Liver (tissue), 9 donors: ENCODE measurements around the gene FAM118A. TPM values are rescaled to one million over a fixed set of nuclear protein-coding genes. Genes with fewer than 3 reads are reported as not detected.
"Not testable (repeated sequence)": the region's sequence is repeated elsewhere in the genome, so short reads cannot be mapped to it uniquely, and the experiment has no call there.

Experiments used
- DNase-seq: peaks from one replicate; pipeline ENCODE4 v3.0.0-alpha.2; 2017; ENCODE audit warnings: low spot score
- H3K27ac ChIP-seq, 2 donors: one replicate each; pipeline ENCODE4 v1.7.0; 2013; ENCODE audit warnings: inconsistent platforms in 2 of 2, low read length in 2 of 2, control low read depth in 1 of 2, low read depth in 1 of 2, mild to moderate bottlenecking in 1 of 2
- H3K27me3 ChIP-seq, 4 donors: one replicate each; pipeline versions ENCODE4 v1.6.1 to v1.7.0; 2013; ENCODE audit warnings: low read length in 3 of 4, inconsistent platforms in 1 of 4, mild to moderate bottlenecking in 1 of 4, moderate library complexity in 1 of 4; ENCODE audit not compliant: control insufficient read depth in 4 of 4, insufficient read depth in 4 of 4
- H3K36me3 ChIP-seq, 4 donors: one replicate each; pipeline versions ENCODE4 v1.6.1 to v1.7.0; 2013; ENCODE audit warnings: low read length in 3 of 4, mild to moderate bottlenecking in 3 of 4, low read depth in 1 of 4, moderate library complexity in 1 of 4; ENCODE audit not compliant: control insufficient read depth in 4 of 4, insufficient read depth in 3 of 4
- H3K4me1 ChIP-seq, 4 donors: one replicate each; pipeline versions ENCODE4 v1.6.1 to v1.7.0; 2013; ENCODE audit warnings: low read length in 3 of 4, mild to moderate bottlenecking in 3 of 4, moderate library complexity in 1 of 4; ENCODE audit not compliant: control insufficient read depth in 4 of 4, insufficient read depth in 4 of 4
- H3K4me3 ChIP-seq, 3 donors: one replicate each; pipeline versions ENCODE4 v1.6.1 to v1.7.0; 2013; ENCODE audit warnings: low read length in 3 of 3, control low read depth in 1 of 3, low read depth in 1 of 3, mild to moderate bottlenecking in 1 of 3
- H3K9ac ChIP-seq, 2 donors: one replicate each; pipeline ENCODE4 v1.7.0; 2013; ENCODE audit warnings: low read length in 2 of 2, mild to moderate bottlenecking in 2 of 2, moderate library complexity in 2 of 2, control low read depth in 1 of 2, low read depth in 1 of 2
- H3K9me3 ChIP-seq, 4 donors: one replicate each; pipeline versions ENCODE4 v1.6.1 to v1.7.0; 2013; ENCODE audit warnings: low read length in 3 of 4; ENCODE audit not compliant: control insufficient read depth in 4 of 4
- ATF3 ChIP-seq: IDR thresholded peaks from 2 replicates; pipeline ENCODE4 v1.6.1; 2016; ENCODE audit warnings: antibody characterized with exemption
- EGR1 ChIP-seq, 2 donors: IDR thresholded peaks; 2 replicates each; pipeline ENCODE4 v1.6.1; 2016 to 2018; ENCODE audit warnings: antibody characterized with exemption in 2 of 2, low read depth in 2 of 2
- FOXA1 ChIP-seq: IDR thresholded peaks from 2 replicates; pipeline ENCODE4 v1.6.1; 2016; ENCODE audit warnings: antibody characterized with exemption
- FOXA2 ChIP-seq: IDR thresholded peaks from 2 replicates; pipeline ENCODE4 v1.6.1; 2016; ENCODE audit warnings: antibody characterized with exemption
- GABPA ChIP-seq, 2 donors: IDR thresholded peaks in 1 of 2; conservative IDR thresholded peaks in 1 of 2; 2 replicates each; pipeline ENCODE4 v1.6.1; 2016; ENCODE audit warnings: antibody characterized with exemption in 2 of 2, mild to moderate bottlenecking in 1 of 2, moderate library complexity in 1 of 2
- HNF4A ChIP-seq, 2 donors: conservative IDR thresholded peaks; 2 replicates each; pipeline ENCODE4 v1.6.1; 2016; ENCODE audit warnings: antibody characterized with exemption in 2 of 2, mild to moderate bottlenecking in 2 of 2
- JUND ChIP-seq, 2 donors: IDR thresholded peaks; 2 replicates each; pipeline ENCODE4 v1.6.1; 2016; ENCODE audit warnings: antibody characterized with exemption in 2 of 2
- MAX ChIP-seq: IDR thresholded peaks from 2 replicates; pipeline ENCODE4 v1.6.1; 2016; ENCODE audit warnings: antibody characterized with exemption
- NR2F2 ChIP-seq: IDR thresholded peaks from 2 replicates; pipeline ENCODE4 v1.6.1; 2016; ENCODE audit warnings: antibody characterized with exemption
- RAD21 ChIP-seq, 2 donors: IDR thresholded peaks; 2 replicates each; pipeline ENCODE4 v1.6.1; 2016; ENCODE audit warnings: antibody characterized with exemption in 2 of 2, mild to moderate bottlenecking in 2 of 2
- YY1 ChIP-seq: IDR thresholded peaks from 2 replicates; pipeline ENCODE4 v1.6.1; 2016; ENCODE audit warnings: antibody characterized with exemption, mild to moderate bottlenecking
- ZBTB33 ChIP-seq: IDR thresholded peaks from 2 replicates; pipeline ENCODE4 v1.6.1; 2016; ENCODE audit warnings: antibody characterized with exemption
- WGBS: extraction: QIAGEN DNeasy Blood & Tissue Kit; methylation state at CpG from one replicate; pipeline ENCODE4 v1.1.7; 2013; 5-methylcytosine and 5-hydroxymethylcytosine counted together
- polyA plus RNA-seq, 2 donors: library from polyadenylated mRNA; stranded (reverse) in 1 of 2; unstranded in 1 of 2; fragments of 200-250 nt in 1 of 2; fragments of >200 nt in 1 of 2; fragmentation: Nextera tagmentation in 1 of 2; extraction: Ambion mirVana in 1 of 2; gene quantifications; one replicate each; pipeline versions ENCODE4 v1.2.1 to v1.2.3, GENCODE V29; 2013 to 2015
- total RNA-seq, 2 donors: library from RNA; depleted of rRNA; stranded (reverse); fragments of >200 nt; gene quantifications; one replicate each; pipeline ENCODE4 v1.2.3, GENCODE V29; 2014
- TF ChIP-seq, protein P1 (sequence below): IDR thresholded peaks from 2 replicates; pipeline ENCODE4 v1.6.1; 2016; ENCODE audit warnings: antibody characterized with exemption, mild to moderate bottlenecking
- donor health status: healthy.
- donor health status: healthy.
- donor health status: healthy.
- donor health status: healthy.
- donor health status: healthy.

FAM118A gene
- total and polyA plus RNA-seq, 4 donors: 4.7 to 36.0 (median 5.6) TPM

DNA sequence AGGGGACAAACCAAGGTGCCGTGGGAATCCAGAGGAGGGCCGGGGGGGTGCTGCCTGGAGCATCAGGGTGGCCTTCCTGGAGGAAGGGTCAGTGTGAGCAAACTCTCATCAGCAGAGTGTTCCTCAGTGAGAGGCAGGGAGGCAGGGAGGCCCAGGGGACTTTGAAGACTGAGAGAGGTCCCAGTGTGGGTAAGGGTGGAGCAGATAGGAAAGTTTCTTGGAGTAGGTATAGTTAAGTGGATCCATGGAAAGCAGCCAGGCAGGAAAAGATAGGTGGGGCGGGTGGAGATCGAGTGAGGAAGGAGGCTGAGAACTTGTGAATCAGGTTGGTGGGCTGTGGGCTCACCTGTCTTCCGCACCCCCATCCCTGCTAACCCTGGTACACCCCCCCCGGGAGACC lies 15.7 kb upstream of the FAM118A start:
- Histone ChIP-seq H3K4me3 (no peak overlapping the region), H3K4me1 (no peaks in the 10 kb centered on the region), H3K36me3 (no peaks in the 10 kb centered on the region), H3K9me3 (no peaks in the 10 kb centered on the region), H3K27ac (no peak overlapping the region), H3K27me3 (no peaks in the 10 kb centered on the region), H3K9ac (no peak overlapping the region)
- DNase-seq: no peak
- 81% methylated on average over 6 of the region's 6 CpGs for WGBS
- TF ChIP-seq RAD21 (IDR thresholded peaks at IDR 0.05) (no peak), JUND (IDR thresholded peaks at IDR 0.05) (no peak), YY1 (no peak), HNF4A (conservative IDR thresholded peaks at IDR 0.05) (no peak), ZBTB33 (no peak), NR2F2 (no peak), GABPA (IDR thresholded peaks at IDR 0.05 in 1 of 2, conservative IDR thresholded peaks at IDR 0.05 in 1 of 2) (no peak), FOXA2 (no peak), FOXA1 (no peak), EGR1 (IDR thresholded peaks at IDR 0.05; ENCODE audit: low read depth in 2 of 2) (no peak), ATF3 (no peak), MAX (no peak)

DNA sequence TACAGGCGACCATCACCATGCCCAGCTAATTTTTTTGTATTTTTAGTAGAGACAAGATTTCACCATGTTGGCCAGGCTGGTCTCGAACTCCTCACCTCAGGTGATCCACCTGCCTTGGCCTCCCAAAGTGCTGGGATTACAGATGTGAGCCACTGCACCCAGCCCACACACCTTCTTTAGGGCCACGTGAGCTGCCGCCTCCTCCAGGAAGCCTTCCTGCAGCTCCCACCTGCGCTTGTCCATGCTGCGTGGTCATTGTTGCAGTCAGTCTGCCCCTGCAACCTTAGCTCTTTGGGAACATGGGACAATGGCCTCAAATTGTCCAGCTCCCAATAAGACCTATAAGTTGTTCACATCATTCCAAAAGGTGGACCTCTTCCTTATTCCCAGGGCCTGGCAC lies 14.7 kb upstream of the FAM118A start:
- not testable (repeated sequence) for H3K9me3 ChIP-seq, H3K4me1 ChIP-seq, H3K4me3 ChIP-seq, DNase-seq, H3K36me3 ChIP-seq, H3K27me3 ChIP-seq, H3K9ac ChIP-seq, H3K27ac ChIP-seq
- 94% methylated on average over 6 of the region's 6 CpGs for WGBS

DNA sequence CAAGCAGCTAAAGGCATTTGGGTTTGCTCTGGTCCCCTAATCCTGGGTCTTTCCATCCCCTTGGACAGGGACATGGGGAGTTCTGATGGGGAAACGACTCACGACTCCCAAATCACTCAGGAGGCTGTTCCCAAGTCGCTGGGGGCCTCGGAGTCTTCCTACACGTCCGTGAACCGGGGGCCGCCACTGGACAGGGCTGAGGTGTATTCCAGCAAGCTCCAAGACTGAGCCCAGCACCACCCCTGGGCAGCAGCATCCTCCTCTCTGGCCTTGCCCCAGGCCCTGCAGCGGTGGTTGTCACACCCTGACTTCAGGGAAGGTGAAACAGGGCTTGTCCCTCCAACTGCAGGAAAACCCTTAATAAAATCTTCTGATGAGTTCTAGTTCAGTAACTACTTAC lies 14.2 kb upstream of the FAM118A start:
- Histone ChIP-seq H3K9ac (no peak overlapping the region), H3K27ac (no peak overlapping the region), H3K27me3 (no peaks in the 10 kb centered on the region), H3K36me3 (no peaks in the 10 kb centered on the region), H3K4me3 (no peak overlapping the region), H3K4me1 (no peaks in the 10 kb centered on the region), H3K9me3 (no peaks in the 10 kb centered on the region)
- TF ChIP-seq, protein P1, sequence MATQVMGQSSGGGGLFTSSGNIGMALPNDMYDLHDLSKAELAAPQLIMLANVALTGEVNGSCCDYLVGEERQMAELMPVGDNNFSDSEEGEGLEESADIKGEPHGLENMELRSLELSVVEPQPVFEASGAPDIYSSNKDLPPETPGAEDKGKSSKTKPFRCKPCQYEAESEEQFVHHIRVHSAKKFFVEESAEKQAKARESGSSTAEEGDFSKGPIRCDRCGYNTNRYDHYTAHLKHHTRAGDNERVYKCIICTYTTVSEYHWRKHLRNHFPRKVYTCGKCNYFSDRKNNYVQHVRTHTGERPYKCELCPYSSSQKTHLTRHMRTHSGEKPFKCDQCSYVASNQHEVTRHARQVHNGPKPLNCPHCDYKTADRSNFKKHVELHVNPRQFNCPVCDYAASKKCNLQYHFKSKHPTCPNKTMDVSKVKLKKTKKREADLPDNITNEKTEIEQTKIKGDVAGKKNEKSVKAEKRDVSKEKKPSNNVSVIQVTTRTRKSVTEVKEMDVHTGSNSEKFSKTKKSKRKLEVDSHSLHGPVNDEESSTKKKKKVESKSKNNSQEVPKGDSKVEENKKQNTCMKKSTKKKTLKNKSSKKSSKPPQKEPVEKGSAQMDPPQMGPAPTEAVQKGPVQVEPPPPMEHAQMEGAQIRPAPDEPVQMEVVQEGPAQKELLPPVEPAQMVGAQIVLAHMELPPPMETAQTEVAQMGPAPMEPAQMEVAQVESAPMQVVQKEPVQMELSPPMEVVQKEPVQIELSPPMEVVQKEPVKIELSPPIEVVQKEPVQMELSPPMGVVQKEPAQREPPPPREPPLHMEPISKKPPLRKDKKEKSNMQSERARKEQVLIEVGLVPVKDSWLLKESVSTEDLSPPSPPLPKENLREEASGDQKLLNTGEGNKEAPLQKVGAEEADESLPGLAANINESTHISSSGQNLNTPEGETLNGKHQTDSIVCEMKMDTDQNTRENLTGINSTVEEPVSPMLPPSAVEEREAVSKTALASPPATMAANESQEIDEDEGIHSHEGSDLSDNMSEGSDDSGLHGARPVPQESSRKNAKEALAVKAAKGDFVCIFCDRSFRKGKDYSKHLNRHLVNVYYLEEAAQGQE: no peak
- TF ChIP-seq FOXA2: no peak
- no peak for TF ChIP-seq YY1
- no peak for DNase-seq
- WGBS: 89% methylated on average over 9 of the region's 9 CpGs
